H9 (cell line): Measurements from ENCODE around the gene OARD1. TPM values are rescaled to one million over a fixed set of nuclear protein-coding genes. Genes with fewer than 3 reads are reported as not detected.

ENCODE experiments used
- DNase-seq: peaks from one replicate; pipeline ENCODE4 v3.0.0-alpha.2; 2017
- H2AFZ ChIP-seq: one replicate; pipeline ENCODE4 v1.6.1; 2013; ENCODE audit warnings: mild to moderate bottlenecking, low read length, control low read depth, moderate library complexity
- H2AK5ac ChIP-seq: 2 replicates; pipeline ENCODE4 v1.6.1; 2013; ENCODE audit warnings: low read length, control low read depth, mixed read lengths; ENCODE audit not compliant: insufficient read length
- H2BK120ac ChIP-seq: one replicate; pipeline ENCODE4 v1.6.1; 2013; ENCODE audit warnings: low read depth, mild to moderate bottlenecking, low read length, control low read depth, inconsistent platforms; ENCODE audit not compliant: poor library complexity, severe bottlenecking
- H2BK12ac ChIP-seq: 2 replicates; pipeline ENCODE4 v1.6.1; 2013; ENCODE audit warnings: low read length, control low read depth, mixed read lengths, low read depth; ENCODE audit not compliant: insufficient read length
- H2BK15ac ChIP-seq: 2 replicates; pipeline ENCODE4 v1.6.1; 2013; ENCODE audit warnings: low read depth, low read length, control low read depth
- H2BK20ac ChIP-seq: one replicate; pipeline ENCODE4 v1.6.1; 2013; ENCODE audit warnings: low read depth, mild to moderate bottlenecking, low read length, control low read depth, inconsistent platforms; ENCODE audit not compliant: poor library complexity, severe bottlenecking
- H2BK5ac ChIP-seq: 2 replicates; pipeline ENCODE4 v1.6.1; 2013; ENCODE audit warnings: low read length, control low read depth, mixed read lengths; ENCODE audit not compliant: insufficient read length
- H3K14ac ChIP-seq: 2 replicates; pipeline ENCODE4 v1.6.1; 2013; ENCODE audit warnings: low read length, control low read depth; ENCODE audit not compliant: insufficient read depth
- H3K18ac ChIP-seq: 2 replicates; pipeline ENCODE4 v1.6.1; 2013; ENCODE audit warnings: low read depth, mild to moderate bottlenecking, mixed read lengths, low read length, control low read depth; ENCODE audit not compliant: insufficient read length
- H3K23ac ChIP-seq: 2 replicates; pipeline ENCODE4 v1.6.1; 2013; ENCODE audit warnings: low read length, control low read depth, mixed read lengths, low read depth; ENCODE audit not compliant: insufficient read length
- H3K23me2 ChIP-seq: 2 replicates; pipeline ENCODE4 v1.6.1; 2013; ENCODE audit warnings: low read depth, mild to moderate bottlenecking, mixed read lengths, low read length, control low read depth; ENCODE audit not compliant: insufficient read length, poor library complexity, severe bottlenecking
- H3K27ac ChIP-seq: 2 replicates; pipeline ENCODE4 v1.5.1; 2013; ENCODE audit warnings: low read length, control low read depth, mixed read lengths, low read depth; ENCODE audit not compliant: insufficient read length
- H3K27me3 ChIP-seq: 2 replicates; pipeline ENCODE4 v1.6.1; 2013; ENCODE audit warnings: low read length, control low read depth, inconsistent platforms; ENCODE audit not compliant: insufficient read depth
- H3K4ac ChIP-seq: 2 replicates; pipeline ENCODE4 v1.6.1; 2013; ENCODE audit warnings: low read depth, mild to moderate bottlenecking, control low read depth, inconsistent platforms, low read length, moderate library complexity
- H3K4me1 ChIP-seq: 2 replicates; pipeline ENCODE4 v1.6.1; 2013; ENCODE audit warnings: low read length, control low read depth, inconsistent platforms; ENCODE audit not compliant: insufficient read depth
- H3K4me2 ChIP-seq: 2 replicates; pipeline ENCODE4 v1.6.1; 2013; ENCODE audit warnings: low read length, control low read depth, mixed read lengths; ENCODE audit not compliant: insufficient read length, insufficient read depth
- H3K56ac ChIP-seq: 2 replicates; pipeline ENCODE4 v1.6.1; 2013; ENCODE audit warnings: low read depth, mild to moderate bottlenecking, mixed read lengths, low read length, control low read depth; ENCODE audit not compliant: insufficient read length
- H3K79me1 ChIP-seq: 2 replicates; pipeline ENCODE4 v1.6.1; 2013; ENCODE audit warnings: low read depth, mild to moderate bottlenecking, moderate library complexity, low read length, control low read depth, inconsistent platforms; ENCODE audit not compliant: insufficient read depth, poor library complexity, severe bottlenecking
- H3K79me2 ChIP-seq: 2 replicates; pipeline ENCODE4 v1.6.1; 2013; ENCODE audit warnings: low read length, control low read depth, inconsistent platforms; ENCODE audit not compliant: insufficient read depth
- H3K9ac ChIP-seq: 2 replicates; pipeline ENCODE4 v1.6.1; 2013; ENCODE audit warnings: low read length, control low read depth, mixed read lengths; ENCODE audit not compliant: insufficient read length; ENCODE audit errors: extremely low read depth
- H3K9me3 ChIP-seq: one replicate; pipeline ENCODE4 v1.6.1; 2013; ENCODE audit warnings: low read depth, low read length, inconsistent platforms; ENCODE audit not compliant: control insufficient read depth
- H3T11ph ChIP-seq: one replicate; pipeline ENCODE4 v1.6.1; 2013; ENCODE audit warnings: mild to moderate bottlenecking, low read length, control low read depth, inconsistent platforms
- H4K20me1 ChIP-seq: one replicate; pipeline ENCODE4 v1.6.1; 2013; ENCODE audit not compliant: control insufficient read depth, insufficient read length, insufficient read depth
- H4K5ac ChIP-seq: 2 replicates; pipeline ENCODE4 v1.6.1; 2013; ENCODE audit warnings: low read depth, mild to moderate bottlenecking, mixed read lengths, low read length, control low read depth; ENCODE audit not compliant: insufficient read length
- H4K8ac ChIP-seq: replicated peaks from 2 replicates; pipeline ENCODE4 v1.6.1; 2013; ENCODE audit warnings: low read length, control low read depth, mixed read lengths, low read depth; ENCODE audit not compliant: insufficient read length
- H4K91ac ChIP-seq: 2 replicates; pipeline ENCODE4 v1.6.1; 2013; ENCODE audit warnings: low read depth, mild to moderate bottlenecking, moderate library complexity, mixed read lengths, low read length, control low read depth; ENCODE audit not compliant: insufficient read length
- H3K27ac Mint-ChIP-seq, 3 experiments: 2 replicates in 2 of 3; 3 replicates in 1 of 3; pipeline ENCODE4 v1.8.0; 2020 to 2021; ENCODE audit warnings: mixed read lengths in 3 of 3, mild to moderate bottlenecking in 1 of 3, moderate library complexity in 1 of 3
- H3K27me3 Mint-ChIP-seq: 2 replicates; pipeline ENCODE4 v1.8.0; 2021; ENCODE audit warnings: low read depth, mild to moderate bottlenecking, moderate library complexity, mixed read lengths
- H3K36me3 Mint-ChIP-seq, 3 experiments: 2 replicates in 2 of 3; 3 replicates in 1 of 3; pipeline ENCODE4 v1.8.0; 2020 to 2021; ENCODE audit warnings: low read depth in 3 of 3, mixed read lengths in 3 of 3; ENCODE audit not compliant: insufficient read depth in 1 of 3
- H3K4me1 Mint-ChIP-seq, 2 experiments: 2 replicates each; pipeline ENCODE4 v1.8.0; 2020; ENCODE audit warnings: mixed read lengths in 2 of 2
- H3K4me3 Mint-ChIP-seq, 2 experiments: 2 replicates in 1 of 2; 3 replicates in 1 of 2; pipeline ENCODE4 v1.8.0; 2020 to 2021; ENCODE audit warnings: mild to moderate bottlenecking in 2 of 2, mixed read lengths in 2 of 2, moderate library complexity in 1 of 2
- H3K9me3 Mint-ChIP-seq, 2 experiments: 2 replicates in 1 of 2; 3 replicates in 1 of 2; pipeline ENCODE4 v1.8.0; 2020; ENCODE audit warnings: mild to moderate bottlenecking in 2 of 2, mixed read lengths in 2 of 2, moderate library complexity in 1 of 2
- CTCF ChIP-seq: fragments of 200-600 bp; sonication (generic); conservative IDR thresholded peaks from 3 replicates; pipeline ENCODE4 v1.8.0; 2021; ENCODE audit warnings: antibody characterized with exemption, mild to moderate bottlenecking
- WGBS: extraction: QIAGEN DNeasy Blood & Tissue Kit; methylation state at CpG from one replicate; pipeline ENCODE4 v1.1.7; 2013; ENCODE audit warnings: missing lambda C conversion rate, low lambda C conversion rate, mixed read lengths; ENCODE audit not compliant: insufficient read length; ENCODE audit errors: extremely low coverage; 5-methylcytosine and 5-hydroxymethylcytosine counted together
- total RNA-seq: library from RNA; stranded (reverse); gene quantifications from 2 replicates; pipeline ENCODE4 v1.2.1, GENCODE V29; 2021

Gene OARD1
- total RNA-seq, 1 experiment from 2014 or later = 36.6 TPM

- H3K79me2 ChIP-seq = no peaks in the 10 kb centered on the region
- no peak within 1 kb of the TSS for H3K4me2 ChIP-seq
- no peaks in the 10 kb centered on the region; a peak in 1 of 5 replicates for H3K9me3 Mint-ChIP-seq
- H4K5ac ChIP-seq = no peak within 1 kb of the TSS
- H4K8ac ChIP-seq = no peak within 1 kb of the TSS
- no peak within 1 kb of the TSS for H3K23ac ChIP-seq
- no CpG with 5 or more reads among the region's 10 CpGs for WGBS
- no peak within 1 kb of the TSS for H2AFZ ChIP-seq
- no peaks in the 10 kb centered on the region for H4K20me1 ChIP-seq
- H3K27ac Mint-ChIP-seq = no peak within 1 kb of the TSS; a peak in 2 of 7 replicates
- H3K14ac ChIP-seq = no peak within 1 kb of the TSS
- no peaks in the 10 kb centered on the region for H3K9me3 ChIP-seq
- no peak within 1 kb of the TSS for H2BK15ac ChIP-seq
- no peaks in the 10 kb centered on the region for H3K36me3 Mint-ChIP-seq
- H2BK120ac ChIP-seq = no peak within 1 kb of the TSS
- peaks cover 8 to 17% of the 10 kb centered on the region in 2 experiments for H3K4me1 Mint-ChIP-seq
- no peaks in the 10 kb centered on the region; the same call in 1 of the 2 replicates for H3K27me3 Mint-ChIP-seq
- H2BK12ac ChIP-seq = no peak within 1 kb of the TSS
- no peak within 1 kb of the TSS for H2BK20ac ChIP-seq
- no peak within 1 kb of the TSS for H3K9ac ChIP-seq
- H3K18ac ChIP-seq = no peak within 1 kb of the TSS
- no peak for DNase-seq
- no peak within 1 kb of the TSS for H3K56ac ChIP-seq
- H3T11ph ChIP-seq = no peak within 1 kb of the TSS
- H3K4me1 ChIP-seq = no peaks in the 10 kb centered on the region
- TF ChIP-seq CTCF = no peak
- no peak within 1 kb of the TSS for H3K27ac ChIP-seq
- no peak within 1 kb of the TSS for H4K91ac ChIP-seq
- no peak within 1 kb of the TSS for H3K4ac ChIP-seq
- H3K4me3 Mint-ChIP-seq = no peak within 1 kb of the TSS
- H2AK5ac ChIP-seq = no peak within 1 kb of the TSS
- H2BK5ac ChIP-seq = no peak within 1 kb of the TSS
- H3K79me1 ChIP-seq = no peaks in the 10 kb centered on the region
- no peaks in the 10 kb centered on the region for H3K27me3 ChIP-seq
- H3K23me2 ChIP-seq = no peaks in the 10 kb centered on the region
These were observed 29.7 kb downstream of the OARD1 start, which contains the start of gene TSPO2 for GRCh38 chr6:41042226-41043055. TSS of gene TSPO2 (plus strand) at chr6:41042467. CDS start at chr6:41042986, 519 bp downstream.
